Epithelial cell of proximal tubule (primary cell): ENCODE measurements around the gene ATF7. TPM values are rescaled to one million over a fixed set of nuclear protein-coding genes. Genes with fewer than 3 reads are reported as not detected.

Experiments used
- DNase-seq: peaks from one replicate; pipeline ENCODE4 v3.0.0-alpha.2; 2011; ENCODE audit warnings: low read depth
- H3K4me3 ChIP-seq: 2 replicates; pipeline ENCODE4 v1.5.1; 2011; ENCODE audit warnings: low read depth, mild to moderate bottlenecking, low read length
- total RNA-seq: library from RNA; depleted of rRNA; stranded (reverse); fragments of >200 nt; gene quantifications from 2 replicates; pipeline ENCODE4 v1.2.3, GENCODE V29; 2015
- TF ChIP-seq, protein P1 (sequence below): conservative IDR thresholded peaks from 2 replicates; pipeline ENCODE4 v1.5.1; 2012; ENCODE audit warnings: low read depth, mild to moderate bottlenecking, low read length

Gene ATF7
- total RNA-seq, 1 donor from 2014 or later, result 9.2 TPM

GRCh38 chr12:53474819-53475218, 151.4 kb downstream of the ATF7 start:
- TF ChIP-seq, protein P1, sequence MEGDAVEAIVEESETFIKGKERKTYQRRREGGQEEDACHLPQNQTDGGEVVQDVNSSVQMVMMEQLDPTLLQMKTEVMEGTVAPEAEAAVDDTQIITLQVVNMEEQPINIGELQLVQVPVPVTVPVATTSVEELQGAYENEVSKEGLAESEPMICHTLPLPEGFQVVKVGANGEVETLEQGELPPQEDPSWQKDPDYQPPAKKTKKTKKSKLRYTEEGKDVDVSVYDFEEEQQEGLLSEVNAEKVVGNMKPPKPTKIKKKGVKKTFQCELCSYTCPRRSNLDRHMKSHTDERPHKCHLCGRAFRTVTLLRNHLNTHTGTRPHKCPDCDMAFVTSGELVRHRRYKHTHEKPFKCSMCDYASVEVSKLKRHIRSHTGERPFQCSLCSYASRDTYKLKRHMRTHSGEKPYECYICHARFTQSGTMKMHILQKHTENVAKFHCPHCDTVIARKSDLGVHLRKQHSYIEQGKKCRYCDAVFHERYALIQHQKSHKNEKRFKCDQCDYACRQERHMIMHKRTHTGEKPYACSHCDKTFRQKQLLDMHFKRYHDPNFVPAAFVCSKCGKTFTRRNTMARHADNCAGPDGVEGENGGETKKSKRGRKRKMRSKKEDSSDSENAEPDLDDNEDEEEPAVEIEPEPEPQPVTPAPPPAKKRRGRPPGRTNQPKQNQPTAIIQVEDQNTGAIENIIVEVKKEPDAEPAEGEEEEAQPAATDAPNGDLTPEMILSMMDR, result no peak
- no peak for DNase-seq
- no peak overlapping the region for H3K4me3 ChIP-seq

GRCh38 chr12:53474077-53474476, 152.1 kb downstream of the ATF7 start:
- DNase-seq, result no peak
- TF ChIP-seq, protein P1, result no peak
- H3K4me3 ChIP-seq, result no peak overlapping the region

GRCh38 chr12:53472056-53472582, 154.1 kb downstream of the ATF7 start:
- no peak overlapping the region for H3K4me3 ChIP-seq
- TF ChIP-seq, protein P1, result no peak
- no peak for DNase-seq

GRCh38 chr12:53468282-53468681, 157.9 kb downstream of the ATF7 start:
- DNase-seq, result no peak
- TF ChIP-seq, protein P1, result no peak

GRCh38 chr12:53467880-53468279, 158.3 kb downstream of the ATF7 start:
- TF ChIP-seq, protein P1, result no peak
- H3K4me3 ChIP-seq, result no peak overlapping the region
- no peak for DNase-seq

More at GRCh38 chr12:53468282-53468681, 157.9 kb downstream of the ATF7 start:
- H3K4me3 ChIP-seq, result no peak overlapping the region

GRCh38 chr12:53467082-53467481, 159.1 kb downstream of the ATF7 start:
- no peak overlapping the region for H3K4me3 ChIP-seq
- TF ChIP-seq, protein P1, result no peak
- no peak for DNase-seq

- no peak overlapping the region for H3K4me3 ChIP-seq
- TF ChIP-seq, protein P1, result no peak
- DNase-seq, result no peak
Observed at GRCh38 chr12:53466640-53467039, 159.5 kb downstream of the ATF7 start.
